Measurements from ENCODE around the gene TENT5C.

GRCh38 chr1:117623141-117623540 lies 17.3 kb downstream of the TENT5C start:
- TF ChIP-seq CTCF (IDR thresholded peaks at IDR 0.05): no peak
- TF ChIP-seq POLR2A (IDR thresholded peaks at IDR 0.05): no peak
